Natural killer cell (primary cell): Measurements from ENCODE around the gene SNRPA. TPM values are rescaled to one million over a fixed set of nuclear protein-coding genes. Genes with fewer than 3 reads are reported as not detected.

Experiments
- ATAC-seq, 3 donors: fragments of 150-1000 bp in 2 of 3; fragments of 200-7000 bp in 1 of 3; cut with Tn5 transposase; 1 replicate in 1 of 3; 2 replicates in 2 of 3; pipeline ENCODE4 v1.10.0; 2021; ENCODE audit warnings: mild to moderate bottlenecking in 2 of 3, moderate library complexity in 2 of 3
- DNase-seq, 2 donors: peaks; one replicate each; pipeline versions ENCODE4 v3.0.0 to v3.0.0-alpha.2; 2013 to 2021; ENCODE audit warnings: mixed read lengths in 1 of 2
- H3K27ac ChIP-seq: one replicate; pipeline ENCODE4 v1.5.1; 2013; ENCODE audit warnings: mild to moderate bottlenecking, low read length
- H3K27me3 ChIP-seq: one replicate; pipeline ENCODE4 v1.6.1; 2013; ENCODE audit warnings: low read length; ENCODE audit not compliant: control insufficient read depth, insufficient read depth
- H3K36me3 ChIP-seq: one replicate; pipeline ENCODE4 v1.6.1; 2013; ENCODE audit warnings: low read length; ENCODE audit not compliant: control insufficient read depth, insufficient read depth
- H3K4me1 ChIP-seq: one replicate; pipeline ENCODE4 v1.6.1; 2013; ENCODE audit warnings: low read length; ENCODE audit not compliant: control insufficient read depth, insufficient read depth
- H3K4me3 ChIP-seq: one replicate; pipeline ENCODE4 v1.5.1; 2013; ENCODE audit warnings: low read length
- H3K9me3 ChIP-seq: one replicate; pipeline ENCODE4 v1.6.1; 2013; ENCODE audit warnings: low read length; ENCODE audit not compliant: control insufficient read depth, insufficient read depth
- H3K27ac Mint-ChIP-seq, 2 donors: one replicate each; pipeline ENCODE4 v1.8.0; 2022; ENCODE audit warnings: mild to moderate bottlenecking in 2 of 2, mixed read lengths in 2 of 2, moderate library complexity in 1 of 2
- H3K27me3 Mint-ChIP-seq, 2 donors: one replicate each; pipeline ENCODE4 v1.8.0; 2022; ENCODE audit warnings: low read depth in 2 of 2, mixed read lengths in 2 of 2
- H3K36me3 Mint-ChIP-seq: one replicate; pipeline ENCODE4 v1.8.0; 2022; ENCODE audit warnings: mixed read lengths
- H3K4me1 Mint-ChIP-seq, 2 donors: one replicate each; pipeline ENCODE4 v1.8.0; 2022; ENCODE audit warnings: mixed read lengths in 2 of 2
- H3K4me3 Mint-ChIP-seq: one replicate; pipeline ENCODE4 v1.8.0; 2022; ENCODE audit warnings: mild to moderate bottlenecking, moderate library complexity, mixed read lengths
- H3K9me3 Mint-ChIP-seq, 2 donors: one replicate each; pipeline ENCODE4 v1.8.0; 2022; ENCODE audit warnings: mixed read lengths in 2 of 2
- WGBS: methylation state at CpG from one replicate; pipeline ENCODE4 v1.1.7; 2013; ENCODE audit warnings: missing lambda C conversion rate; ENCODE audit not compliant: insufficient coverage; 5-methylcytosine and 5-hydroxymethylcytosine counted together
- intact Hi-C: fragments of 100-400 bp; cut with micrococcal nuclease; formaldehyde crosslinking; loops from one replicate; pipeline ENCODE4 v1.14.2; 2022
- total RNA-seq, 4 donors: library from RNA; stranded (reverse); fragments of 120-200 nt in 1 of 4; gene quantifications; one replicate each; pipeline versions ENCODE4 v1.2.3 to v1.2.4, GENCODE V29; 2013 to 2022
- TF ChIP-seq, protein P1 (sequence below): fragments of 200-600 bp; IDR thresholded peaks from one replicate; pipeline ENCODE4 v1.8.0; 2022; ENCODE audit warnings: antibody characterized with exemption

The SNRPA gene
- total RNA-seq, 3 donors from 2014 or later (not counting 1 experiment from before 2014, with no cell fraction given), result 56.2 to 65.9 (median 60.9) TPM

DNA sequence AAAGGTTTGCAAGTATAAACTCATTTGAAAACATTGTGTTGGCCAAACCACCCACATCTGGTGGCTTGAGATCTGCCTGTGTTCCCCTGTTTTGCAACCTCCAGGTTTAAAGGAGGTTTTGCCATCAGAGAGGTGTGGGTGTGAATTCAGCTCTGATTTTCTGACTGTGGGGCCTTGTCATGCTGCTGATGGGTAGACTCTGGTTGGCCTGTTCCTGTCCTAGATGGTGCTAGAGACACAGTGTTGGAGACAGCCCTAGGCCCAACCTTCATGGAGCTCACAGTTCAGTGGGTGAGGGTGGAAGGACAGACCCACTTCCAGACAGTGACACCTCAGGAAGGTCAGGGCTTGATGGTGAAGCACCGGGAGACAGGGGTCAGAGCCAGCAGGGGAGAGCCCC is 34.5 kb downstream of the SNRPA start:
- H3K36me3 Mint-ChIP-seq, result no peaks in the 10 kb centered on the region
- no peaks in the 10 kb centered on the region for H3K9me3 ChIP-seq

DNA sequence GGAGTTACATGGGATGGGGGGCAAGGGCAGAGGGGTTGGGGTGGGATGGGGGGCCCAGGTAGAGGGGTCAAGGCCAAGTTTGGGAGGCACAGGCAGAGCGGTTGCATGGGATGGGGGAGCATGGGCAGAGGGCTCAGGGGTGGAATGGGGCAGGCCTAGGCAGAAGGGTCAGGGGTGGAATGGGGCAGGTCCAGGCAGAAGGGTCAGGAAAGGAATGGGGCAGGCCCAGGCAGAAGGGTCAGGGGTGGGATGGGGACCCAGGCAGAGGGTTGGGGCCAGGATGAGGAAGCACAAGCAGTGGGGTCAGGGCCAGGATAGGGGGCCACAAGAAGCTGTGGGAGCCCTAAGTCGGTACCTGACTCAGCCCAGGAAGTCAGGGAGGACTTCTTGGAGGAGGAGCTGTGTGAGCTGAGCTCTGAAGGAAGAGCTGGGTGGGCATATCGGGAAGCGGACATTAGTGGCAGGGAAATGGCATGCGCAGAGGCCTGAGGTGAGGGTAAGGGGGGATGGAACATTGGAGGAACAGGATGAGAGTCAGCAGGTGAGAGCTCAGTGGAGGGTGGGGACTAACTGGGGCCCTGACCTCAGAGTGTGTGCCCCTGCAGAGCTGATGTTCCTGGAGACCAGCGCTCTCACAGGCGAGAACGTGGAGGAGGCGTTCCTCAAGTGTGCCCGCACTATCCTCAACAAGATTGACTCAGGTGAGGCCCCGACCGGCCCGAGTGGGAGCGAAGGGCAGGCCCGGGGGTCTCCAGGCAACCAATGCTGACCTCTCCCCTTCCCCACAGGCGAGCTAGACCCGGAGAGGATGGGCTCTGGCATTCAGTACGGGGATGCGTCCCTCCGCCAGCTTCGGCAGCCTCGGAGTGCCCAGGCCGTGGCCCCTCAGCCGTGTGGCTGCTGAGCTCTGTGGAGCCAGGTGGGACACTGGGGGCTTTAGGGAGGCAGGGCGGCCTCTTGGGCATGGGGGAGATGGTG is 35.3 kb downstream of the SNRPA start:
- H3K4me3 Mint-ChIP-seq, result no peak overlapping the region
- intact Hi-C loops, result no loop called here
- Histone ChIP-seq H3K9me3 (no peaks in the 10 kb centered on the region), H3K27ac (no peak overlapping the region), H3K4me3 (no peak overlapping the region), H3K4me1 (no peaks in the 10 kb centered on the region), H3K36me3 (peaks cover 34% of the 10 kb centered on the region), H3K27me3 (no peaks in the 10 kb centered on the region)
- no peaks in the 10 kb centered on the region for H3K9me3 Mint-ChIP-seq
- no peaks in the 10 kb centered on the region for H3K36me3 Mint-ChIP-seq
- peaks cover 3 to 17% of the 10 kb centered on the region in 2 donors for H3K4me1 Mint-ChIP-seq
- ATAC-seq, result no peak
- no peaks in the 10 kb centered on the region for H3K27me3 Mint-ChIP-seq
- no peak for DNase-seq
- 96% methylated on average over 25 of the region's 25 CpGs for whole genome bisulfite sequencing
- TF ChIP-seq, protein P1, sequence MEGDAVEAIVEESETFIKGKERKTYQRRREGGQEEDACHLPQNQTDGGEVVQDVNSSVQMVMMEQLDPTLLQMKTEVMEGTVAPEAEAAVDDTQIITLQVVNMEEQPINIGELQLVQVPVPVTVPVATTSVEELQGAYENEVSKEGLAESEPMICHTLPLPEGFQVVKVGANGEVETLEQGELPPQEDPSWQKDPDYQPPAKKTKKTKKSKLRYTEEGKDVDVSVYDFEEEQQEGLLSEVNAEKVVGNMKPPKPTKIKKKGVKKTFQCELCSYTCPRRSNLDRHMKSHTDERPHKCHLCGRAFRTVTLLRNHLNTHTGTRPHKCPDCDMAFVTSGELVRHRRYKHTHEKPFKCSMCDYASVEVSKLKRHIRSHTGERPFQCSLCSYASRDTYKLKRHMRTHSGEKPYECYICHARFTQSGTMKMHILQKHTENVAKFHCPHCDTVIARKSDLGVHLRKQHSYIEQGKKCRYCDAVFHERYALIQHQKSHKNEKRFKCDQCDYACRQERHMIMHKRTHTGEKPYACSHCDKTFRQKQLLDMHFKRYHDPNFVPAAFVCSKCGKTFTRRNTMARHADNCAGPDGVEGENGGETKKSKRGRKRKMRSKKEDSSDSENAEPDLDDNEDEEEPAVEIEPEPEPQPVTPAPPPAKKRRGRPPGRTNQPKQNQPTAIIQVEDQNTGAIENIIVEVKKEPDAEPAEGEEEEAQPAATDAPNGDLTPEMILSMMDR, result no peak
- H3K27ac Mint-ChIP-seq, result peak overlapping the region; percentile 51

More for the DNA sequence above, 34.5 kb downstream of the SNRPA start:
- Histone ChIP-seq H3K4me1 (peaks cover under 1% of the 10 kb centered on the region), H3K27ac (no peak overlapping the region), H3K27me3 (no peaks in the 10 kb centered on the region), H3K36me3 (peaks cover 34% of the 10 kb centered on the region), H3K4me3 (no peak overlapping the region)
- 87% methylated on average over 1 of the region's 1 CpG for WGBS
- Mint-ChIP-seq H3K27me3 (no peaks in the 10 kb centered on the region), H3K9me3 (no peaks in the 10 kb centered on the region), H3K27ac (peak overlapping the region in 1 of 2 donors; percentile 51), H3K4me3 (no peak overlapping the region), H3K4me1 (peaks cover 3 to 22% of the 10 kb centered on the region in 2 donors)
- intact Hi-C loops, result no loop called here
- no peak for DNase-seq
- TF ChIP-seq, protein P1, result no peak
- ATAC-seq, result no peak

DNA sequence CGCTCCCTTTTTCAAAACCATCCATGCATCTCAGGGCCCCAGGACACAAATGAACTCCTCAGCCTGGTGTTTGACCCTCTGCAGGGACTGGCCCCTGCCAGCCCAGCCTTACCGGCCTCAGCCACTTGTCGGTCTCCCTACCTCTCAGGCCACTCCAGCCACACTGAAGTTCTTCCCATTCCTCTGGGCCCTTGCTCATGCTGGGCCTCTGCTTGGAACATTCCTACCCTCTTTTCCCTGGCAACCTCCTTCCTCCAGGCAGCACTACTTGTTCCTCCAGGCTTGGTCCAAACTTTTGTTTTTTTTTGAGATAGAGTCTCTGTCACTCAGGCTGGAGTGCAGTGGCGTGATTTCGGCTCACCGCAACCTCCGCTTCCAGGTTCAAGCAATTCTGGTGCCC is 40.3 kb downstream of the SNRPA start:
- ATAC-seq (no peak), DNase-seq (no peak)
- Mint-ChIP-seq H3K27ac (peak overlapping the region; percentile 82 to 84), H3K4me1 (peaks cover 22 to 30% of the 10 kb centered on the region in 2 donors), H3K9me3 (no peaks in the 10 kb centered on the region), H3K27me3 (no peaks in the 10 kb centered on the region), H3K4me3 (no peak overlapping the region), H3K36me3 (no peaks in the 10 kb centered on the region)
- 82% methylated on average over 7 of the region's 7 CpGs for WGBS
- intact Hi-C loops, result no loop called here
- H3K9me3 ChIP-seq, result no peaks in the 10 kb centered on the region
- TF ChIP-seq, protein P1, result no peak
- peak overlapping the region; percentile 66 for H3K27ac ChIP-seq
- peaks cover 22% of the 10 kb centered on the region for H3K4me1 ChIP-seq
- no peak overlapping the region for H3K4me3 ChIP-seq
- H3K36me3 ChIP-seq, result peaks cover 16% of the 10 kb centered on the region
- no peaks in the 10 kb centered on the region for H3K27me3 ChIP-seq
